Measurements from ENCODE around the gene ARHGAP1. TPM values are rescaled to one million over a fixed set of nuclear protein-coding genes. Genes with fewer than 3 reads are reported as not detected.

The ARHGAP1 gene
- total RNA-seq, result 10 to 100 TPM; 26.5 to 55.7 (median 33.8) TPM

DNA sequence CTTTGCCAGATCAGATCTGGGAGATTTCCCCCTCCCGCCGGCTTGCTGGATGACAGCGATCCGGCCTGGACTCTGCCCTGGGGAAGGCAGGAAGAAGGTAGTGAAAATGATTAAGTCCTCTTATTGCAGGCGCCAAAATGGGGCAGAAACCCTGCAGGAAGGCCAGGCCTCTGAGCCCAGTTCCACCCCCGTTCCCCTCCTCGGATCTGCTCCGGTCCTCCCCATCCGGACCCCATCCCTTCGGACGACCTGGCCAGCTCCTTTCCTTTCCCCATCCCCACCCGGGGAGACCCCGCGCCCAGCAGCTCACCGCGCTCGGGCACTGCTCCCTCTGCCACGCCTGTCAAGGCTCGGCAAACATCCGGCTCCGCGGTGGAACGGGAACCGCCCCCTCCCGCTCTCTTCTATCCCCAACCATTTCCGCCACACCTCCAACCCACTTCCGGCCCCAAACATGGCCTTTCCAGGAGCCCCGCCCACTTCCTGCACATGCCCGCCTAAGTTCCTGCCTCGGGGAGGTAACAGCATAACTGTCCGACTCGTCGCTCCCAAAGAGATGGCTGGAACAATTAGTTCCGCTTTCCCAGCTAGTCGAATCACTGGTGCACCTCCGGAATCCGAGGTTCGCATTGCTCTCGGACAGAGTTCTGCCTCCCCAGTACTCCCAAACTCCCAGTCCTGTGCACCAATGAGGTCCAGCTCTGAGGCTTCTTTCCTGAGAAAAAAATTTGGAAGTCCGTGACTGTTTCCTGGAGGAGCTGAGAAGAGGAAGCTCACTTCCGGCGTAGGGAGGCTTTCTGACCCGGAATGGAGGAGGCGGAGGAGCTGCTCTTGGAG lies at the start of gene ARHGAP1, which contains the start of gene ZNF408:
ARHGAP1 (minus strand) TSS at position 379 of the 837 bp plus-strand sequence. CDS start 4,512 bp downstream, outside the sequence.
ZNF408 (plus strand) TSS at position 791 of the 837 bp plus-strand sequence; CDS start at position 808, 17 bp downstream.
- Histone ChIP-seq H3K4me1 (peaks cover 13 to 23% of the 10 kb centered on the region in 2 donors), H3K36me3 (peaks cover 16% of the 10 kb centered on the region), H3K4me3 (peak within 1 kb of the TSS; percentile 82 to 100 (median 89)), H3K9me3 (no peaks in the 10 kb centered on the region), H3K27ac (peak within 1 kb of the TSS; percentile 90 to 96), H3K27me3 (no peaks in the 10 kb centered on the region)
- intact Hi-C loops (cut with DNase I; ENCODE audit: low total_unique reads), result no loop called here
- TF ChIP-seq POLR2A (IDR thresholded peaks at IDR 0.05) (peak; percentile 58), POLR2AphosphoS5 (IDR thresholded peaks at IDR 0.05) (peak; percentile 81 to 87 (median 81))
- TF ChIP-seq, protein P1, sequence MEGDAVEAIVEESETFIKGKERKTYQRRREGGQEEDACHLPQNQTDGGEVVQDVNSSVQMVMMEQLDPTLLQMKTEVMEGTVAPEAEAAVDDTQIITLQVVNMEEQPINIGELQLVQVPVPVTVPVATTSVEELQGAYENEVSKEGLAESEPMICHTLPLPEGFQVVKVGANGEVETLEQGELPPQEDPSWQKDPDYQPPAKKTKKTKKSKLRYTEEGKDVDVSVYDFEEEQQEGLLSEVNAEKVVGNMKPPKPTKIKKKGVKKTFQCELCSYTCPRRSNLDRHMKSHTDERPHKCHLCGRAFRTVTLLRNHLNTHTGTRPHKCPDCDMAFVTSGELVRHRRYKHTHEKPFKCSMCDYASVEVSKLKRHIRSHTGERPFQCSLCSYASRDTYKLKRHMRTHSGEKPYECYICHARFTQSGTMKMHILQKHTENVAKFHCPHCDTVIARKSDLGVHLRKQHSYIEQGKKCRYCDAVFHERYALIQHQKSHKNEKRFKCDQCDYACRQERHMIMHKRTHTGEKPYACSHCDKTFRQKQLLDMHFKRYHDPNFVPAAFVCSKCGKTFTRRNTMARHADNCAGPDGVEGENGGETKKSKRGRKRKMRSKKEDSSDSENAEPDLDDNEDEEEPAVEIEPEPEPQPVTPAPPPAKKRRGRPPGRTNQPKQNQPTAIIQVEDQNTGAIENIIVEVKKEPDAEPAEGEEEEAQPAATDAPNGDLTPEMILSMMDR (IDR thresholded peaks at IDR 0.05), result no peak
- DNase-seq (ENCODE audit: low spot score in 2 of 2), result peak; percentile 99

DNA sequence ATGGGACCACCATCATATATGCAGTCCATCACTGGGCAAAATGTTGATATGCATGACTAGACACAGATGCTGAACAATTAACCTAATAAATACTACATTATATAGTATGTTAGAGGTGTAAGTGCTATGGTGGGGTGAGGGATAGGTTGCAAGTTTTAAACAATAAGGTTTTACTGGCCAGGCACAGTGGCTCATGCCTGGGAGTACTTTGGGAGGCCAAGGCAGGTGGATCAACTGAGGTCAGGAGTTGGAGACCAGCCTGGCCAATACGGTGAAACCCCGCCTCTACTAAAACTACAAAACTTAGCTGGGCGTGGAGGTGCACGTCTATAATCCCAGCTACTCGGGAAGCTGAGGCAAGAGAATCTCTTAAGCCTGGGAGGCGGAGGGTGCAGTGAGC lies 46.7 kb upstream of the ARHGAP1 start:
- no peak overlapping the region for H3K4me3 ChIP-seq
- intact Hi-C loops (cut with DNase I; ENCODE audit: low total_unique reads), result no loop called here
- no peak for DNase-seq (ENCODE audit: low spot score in 2 of 2)
- no peaks in the 10 kb centered on the region for H3K9me3 ChIP-seq
- H3K27ac ChIP-seq, result no peak overlapping the region
- H3K36me3 ChIP-seq, result peaks cover 14% of the 10 kb centered on the region
- no peaks in the 10 kb centered on the region for H3K4me1 ChIP-seq
- H3K27me3 ChIP-seq, result no peaks in the 10 kb centered on the region
- TF ChIP-seq POLR2AphosphoS5 (IDR thresholded peaks at IDR 0.05) (no peak), POLR2A (IDR thresholded peaks at IDR 0.05) (no peak)
- TF ChIP-seq, protein P1 (IDR thresholded peaks at IDR 0.05), result no peak

DNA sequence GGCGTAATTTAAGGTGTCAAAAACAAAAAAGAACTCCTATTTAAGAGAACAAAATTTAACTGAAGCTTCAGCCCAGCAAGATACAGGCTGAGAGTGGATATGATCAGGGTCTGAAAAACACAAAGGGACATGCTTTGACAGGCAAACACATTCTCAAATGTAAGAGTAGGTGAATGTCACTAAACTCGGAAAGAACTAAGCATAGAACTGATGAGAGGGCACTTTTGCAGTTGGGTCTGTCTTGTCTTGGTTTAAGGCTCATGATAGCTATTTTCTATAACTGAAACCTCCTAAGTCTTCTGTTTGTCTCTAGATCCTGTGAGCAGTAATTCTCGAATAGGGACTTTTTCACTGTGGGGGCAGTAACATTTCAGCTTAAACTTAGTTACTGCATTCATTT lies 45.6 kb upstream of the ARHGAP1 start:
- Histone ChIP-seq H3K4me1 (no peaks in the 10 kb centered on the region), H3K27ac (no peak overlapping the region), H3K27me3 (no peaks in the 10 kb centered on the region), H3K4me3 (no peak overlapping the region), H3K36me3 (peaks cover 14% of the 10 kb centered on the region), H3K9me3 (no peaks in the 10 kb centered on the region)
- intact Hi-C loops (cut with DNase I; ENCODE audit: low total_unique reads), result no loop called here
- no peak for DNase-seq (ENCODE audit: low spot score in 2 of 2)
- TF ChIP-seq POLR2A (IDR thresholded peaks at IDR 0.05) (no peak), POLR2AphosphoS5 (IDR thresholded peaks at IDR 0.05) (no peak)
- TF ChIP-seq, protein P1 (IDR thresholded peaks at IDR 0.05), result no peak

DNA sequence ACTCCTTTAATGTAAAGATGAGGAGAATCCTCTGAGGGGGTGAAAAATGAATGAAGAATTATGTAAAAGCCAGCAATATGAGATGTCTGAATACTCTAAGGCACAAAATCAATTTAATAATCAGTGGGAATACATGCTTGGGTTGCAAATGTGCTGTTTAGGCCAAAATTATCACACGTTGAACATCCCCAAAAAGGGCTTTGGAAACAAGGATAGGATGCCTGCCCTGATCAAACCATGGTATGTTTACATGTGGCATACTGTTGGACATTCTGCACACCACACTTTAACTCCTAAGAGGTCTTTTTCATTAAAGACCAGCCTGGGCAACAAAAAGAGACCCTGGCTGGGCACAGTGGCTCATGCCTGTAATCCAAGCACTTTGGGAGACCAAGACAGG lies 44.9 kb upstream of the ARHGAP1 start:
- H3K27me3 ChIP-seq, result no peaks in the 10 kb centered on the region
- TF ChIP-seq, protein P1 (IDR thresholded peaks at IDR 0.05), result no peak
- TF ChIP-seq POLR2AphosphoS5 (IDR thresholded peaks at IDR 0.05) (no peak), POLR2A (IDR thresholded peaks at IDR 0.05) (no peak)
- H3K9me3 ChIP-seq, result no peaks in the 10 kb centered on the region
- H3K4me1 ChIP-seq, result no peaks in the 10 kb centered on the region
- no peak overlapping the region for H3K4me3 ChIP-seq
- intact Hi-C loops (cut with DNase I; ENCODE audit: low total_unique reads), result no loop called here
- DNase-seq (ENCODE audit: low spot score in 2 of 2), result no peak
- H3K36me3 ChIP-seq, result peaks cover 9% of the 10 kb centered on the region
- H3K27ac ChIP-seq, result no peak overlapping the region

DNA sequence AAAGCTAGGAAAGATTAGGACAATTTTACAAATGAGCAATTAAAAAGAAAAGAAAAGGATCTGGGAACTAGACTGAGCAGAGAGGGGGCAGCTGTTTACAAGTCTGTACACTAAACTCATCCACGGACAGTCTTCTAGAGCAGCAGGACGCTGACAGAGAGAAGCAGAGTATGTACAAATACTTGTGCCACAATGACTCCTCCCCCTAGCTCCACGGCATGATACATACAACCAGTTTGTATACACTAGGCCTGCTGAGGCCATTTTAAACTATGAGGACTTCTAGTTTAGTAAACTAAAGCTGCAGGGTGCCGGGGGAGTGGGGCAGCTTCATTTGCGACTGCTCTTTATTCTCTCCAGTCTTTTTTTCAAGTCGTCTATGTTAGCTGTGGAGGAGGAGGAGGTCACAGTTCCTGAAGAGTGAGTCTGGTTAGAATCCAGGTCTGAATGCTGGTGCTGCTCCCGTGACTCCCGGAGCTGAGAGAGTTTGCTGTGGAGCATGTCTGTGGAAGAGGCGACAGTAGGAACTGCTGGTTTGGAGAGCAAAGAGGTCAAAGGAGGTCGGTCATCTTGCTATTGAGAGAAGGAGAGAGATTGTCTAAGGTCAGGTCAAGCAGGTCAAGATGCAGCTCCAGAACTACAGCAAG lies 43.4 kb upstream of the ARHGAP1 start:
- Histone ChIP-seq H3K4me3 (no peak overlapping the region), H3K27ac (no peak overlapping the region), H3K9me3 (no peaks in the 10 kb centered on the region), H3K36me3 (peaks cover 7% of the 10 kb centered on the region), H3K4me1 (no peaks in the 10 kb centered on the region), H3K27me3 (no peaks in the 10 kb centered on the region)
- intact Hi-C loops (cut with DNase I; ENCODE audit: low total_unique reads), result no loop called here
- no peak for DNase-seq (ENCODE audit: low spot score in 2 of 2)
- TF ChIP-seq POLR2AphosphoS5 (IDR thresholded peaks at IDR 0.05) (no peak), POLR2A (IDR thresholded peaks at IDR 0.05) (no peak)
- TF ChIP-seq, protein P1 (IDR thresholded peaks at IDR 0.05), result no peak
